ENCODE results near the gene PRR12.
A peak's percentile ranks its signal among the peaks of the same experiment; 100 is the strongest.

Gene PRR12

GRCh38 chr19:49645592-49645991 is 54.6 kb downstream of the PRR12 start:
- no peak for DNase-seq (ENCODE audit: low read depth in 3 of 3)

GRCh38 chr19:49645995-49646394 is 55.0 kb downstream of the PRR12 start:
- no peak for DNase-seq (ENCODE audit: low read depth in 3 of 3)

- no peak for DNase-seq (ENCODE audit: low read depth in 3 of 3)
Observed at GRCh38 chr19:49646586-49646985, 55.6 kb downstream of the PRR12 start.

- DNase-seq (ENCODE audit: low read depth in 3 of 3), result no peak
Observed at GRCh38 chr19:49651029-49651819, 60.2 kb downstream of the PRR12 start.

- no peak for DNase-seq (ENCODE audit: low read depth in 3 of 3)
Observed at GRCh38 chr19:49651820-49652550, 61.0 kb downstream of the PRR12 start.

GRCh38 chr19:49652551-49653465 is 61.8 kb downstream of the PRR12 start:
- DNase-seq (ENCODE audit: low read depth in 3 of 3), result no peak

GRCh38 chr19:49653466-49653806 is 62.5 kb downstream of the PRR12 start:
- DNase-seq (ENCODE audit: low read depth in 3 of 3), result no peak

GRCh38 chr19:49654581-49654980 is 63.6 kb downstream of the PRR12 start:
- DNase-seq (ENCODE audit: low read depth in 3 of 3), result no peak

- no peak for DNase-seq (ENCODE audit: low read depth in 3 of 3)
Observed at GRCh38 chr19:49655570-49656455, 64.8 kb downstream of the PRR12 start.

- DNase-seq (ENCODE audit: low read depth in 3 of 3), result no peak
Observed at GRCh38 chr19:49656456-49657109, 65.6 kb downstream of the PRR12 start.

- no peak for DNase-seq (ENCODE audit: low read depth in 3 of 3)
Observed at GRCh38 chr19:49657493-49658138, 66.6 kb downstream of the PRR12 start.

GRCh38 chr19:49658139-49658517 is 67.1 kb downstream of the PRR12 start:
- no peak for DNase-seq (ENCODE audit: low read depth in 3 of 3)

GRCh38 chr19:49658566-49659442 is 67.8 kb downstream of the PRR12 start:
- no peak for DNase-seq (ENCODE audit: low read depth in 3 of 3)

GRCh38 chr19:49660338-49660961 is 69.5 kb downstream of the PRR12 start:
- no peak for DNase-seq (ENCODE audit: low read depth in 3 of 3)

- no peak for DNase-seq (ENCODE audit: low read depth in 3 of 3)
Observed at GRCh38 chr19:49662011-49662410, 71.0 kb downstream of the PRR12 start.

GRCh38 chr19:49663224-49663623 is 72.2 kb downstream of the PRR12 start:
- DNase-seq (ENCODE audit: low read depth in 3 of 3), result no peak

GRCh38 chr19:49664171-49665035 is 73.4 kb downstream of the PRR12 start:
- peak; percentile 83 to 95 (median 85) for DNase-seq (ENCODE audit: low read depth in 3 of 3)

GRCh38 chr19:49665036-49665350 is 74.0 kb downstream of the PRR12 start:
- DNase-seq (ENCODE audit: low read depth in 3 of 3), result no peak

Measured in stimulated activated CD4-positive, alpha-beta T cell treated with anti-CD3 and anti-CD28 coated beads, TNF-alpha, amount 100 ng/mL, for 24 hours (primary cell).